Measurements from ENCODE around the gene TADA3. TPM values are rescaled to one million over a fixed set of nuclear protein-coding genes. Genes with fewer than 3 reads are reported as not detected.
A peak's percentile ranks its signal among the peaks of the same experiment; 100 is the strongest.

The TADA3 gene
- total RNA-seq (10 to 100 TPM; 32.5 to 63.1 TPM), polyA plus RNA-seq (ENCODE audit: insufficient read length in 2 of 2) (10 to 100 TPM; 80.2 to 88.3 TPM)
- long read RNA-seq, donor 1, transcript TADA3-201 (9 exons, 2,355 nt), result major isoform, 31 of 214 reads
- long read RNA-seq, donor 1, partial matches to known transcripts, result 180 of 214 reads
- long read RNA-seq, donor 1, other reads (novel, unspliced or antisense), result 0 of 214 reads
- long read RNA-seq, donor 2, transcript TADA3-205 (5 exons, 1,868 nt), result minor isoform, 5 of 61 reads
- long read RNA-seq, donor 2, transcript TADA3-201 (9 exons, 2,355 nt), result major isoform, 11 of 61 reads
- long read RNA-seq, donor 2, partial matches to known transcripts, result 9 of 61 reads
- long read RNA-seq, donor 2, other reads (novel, unspliced or antisense), result 36 of 61 reads
- long read RNA-seq, donor 3, transcript TADA3-205 (5 exons, 1,868 nt), result minor isoform, 8 of 22 reads
- long read RNA-seq, donor 3, transcript TADA3-201 (9 exons, 2,355 nt), result major isoform, 13 of 22 reads
- long read RNA-seq, donor 3, partial matches to known transcripts, result 0 of 22 reads
- long read RNA-seq, donor 3, other reads (novel, unspliced or antisense), result 0 of 22 reads
- long read RNA-seq, donor 4, transcript TADA3-201 (9 exons, 2,355 nt), result major isoform, 31 of 218 reads
- long read RNA-seq, donor 4, transcript TADA3-205 (5 exons, 1,868 nt), result minor isoform, 10 of 218 reads
- long read RNA-seq, donor 4, partial matches to known transcripts, result 83 of 218 reads
- long read RNA-seq, donor 4, other reads (novel, unspliced or antisense), result 93 of 218 reads

- Histone ChIP-seq H3K27ac (ENCODE audit: low read depth, low read length) (peak within 1 kb of the TSS; percentile 97), H3K4me3 (ENCODE audit: low read depth, low read length) (peak within 1 kb of the TSS; percentile 93), H3K36me3 (ENCODE audit: control insufficient read depth, insufficient read depth, low read length) (peaks cover 44% of the 10 kb centered on the region), H3K9me3 (ENCODE audit: control insufficient read depth, insufficient read depth, low read length) (no peaks in the 10 kb centered on the region), H3K4me1 (ENCODE audit: control insufficient read depth, insufficient read depth, low read length) (peaks cover 12% of the 10 kb centered on the region), H3K27me3 (ENCODE audit: control insufficient read depth, insufficient read depth, low read length) (no peaks in the 10 kb centered on the region)
- under 1% methylated on average over 61 of the region's 65 CpGs for WGBS (ENCODE audit: insufficient coverage)
- DNase-seq (ENCODE audit: low read depth in 4 of 6, low spot score in 6 of 6), result peak; percentile 89 to 99 (median 96)
Measured at GRCh38 chr3:9792405-9793160, at the start of gene TADA3, which contains the start of gene ARPC4. Gene TADA3 (minus strand): TSS chr3:9792473. CDS start chr3:9791466, 1,007 bp downstream. Gene ARPC4 (plus strand): TSS chr3:9793082. CDS start chr3:9793122, 40 bp downstream.

GRCh38 chr3:9841015-9841414 lies 48.7 kb upstream of the TADA3 start:
- Histone ChIP-seq H3K27me3 (ENCODE audit: control insufficient read depth, insufficient read depth, low read length) (no peaks in the 10 kb centered on the region), H3K4me3 (ENCODE audit: low read depth, low read length) (no peak overlapping the region), H3K4me1 (ENCODE audit: control insufficient read depth, insufficient read depth, low read length) (peaks cover 10% of the 10 kb centered on the region), H3K27ac (ENCODE audit: low read depth, low read length) (no peak overlapping the region), H3K9me3 (ENCODE audit: control insufficient read depth, insufficient read depth, low read length) (no peaks in the 10 kb centered on the region), H3K36me3 (ENCODE audit: control insufficient read depth, insufficient read depth, low read length) (peaks cover 42% of the 10 kb centered on the region)
- DNase-seq (ENCODE audit: low read depth in 4 of 6, low spot score in 6 of 6), result no peak
- 80% methylated on average over 3 of the region's 8 CpGs for WGBS (ENCODE audit: insufficient coverage)

GRCh38 chr3:9838856-9839255 lies 46.6 kb upstream of the TADA3 start:
- no peaks in the 10 kb centered on the region for H3K27me3 ChIP-seq (ENCODE audit: control insufficient read depth, insufficient read depth, low read length)
- peaks cover 10% of the 10 kb centered on the region for H3K4me1 ChIP-seq (ENCODE audit: control insufficient read depth, insufficient read depth, low read length)
- no peak overlapping the region for H3K4me3 ChIP-seq (ENCODE audit: low read depth, low read length)
- WGBS (ENCODE audit: insufficient coverage), result 89% methylated on average over 4 of the region's 4 CpGs
- peaks cover 63% of the 10 kb centered on the region for H3K36me3 ChIP-seq (ENCODE audit: control insufficient read depth, insufficient read depth, low read length)
- H3K27ac ChIP-seq (ENCODE audit: low read depth, low read length), result no peak overlapping the region
- no peak for DNase-seq (ENCODE audit: low read depth in 4 of 6, low spot score in 6 of 6)
- H3K9me3 ChIP-seq (ENCODE audit: control insufficient read depth, insufficient read depth, low read length), result no peaks in the 10 kb centered on the region

GRCh38 chr3:9837701-9838582 lies 45.7 kb upstream of the TADA3 start:
- peaks cover 4% of the 10 kb centered on the region for H3K4me1 ChIP-seq (ENCODE audit: control insufficient read depth, insufficient read depth, low read length)
- H3K4me3 ChIP-seq (ENCODE audit: low read depth, low read length), result no peak overlapping the region
- 89% methylated on average over 9 of the region's 12 CpGs for WGBS (ENCODE audit: insufficient coverage)
- no peak overlapping the region for H3K27ac ChIP-seq (ENCODE audit: low read depth, low read length)
- DNase-seq (ENCODE audit: low read depth in 4 of 6, low spot score in 6 of 6), result no peak
- peaks cover 70% of the 10 kb centered on the region for H3K36me3 ChIP-seq (ENCODE audit: control insufficient read depth, insufficient read depth, low read length)
- no peaks in the 10 kb centered on the region for H3K9me3 ChIP-seq (ENCODE audit: control insufficient read depth, insufficient read depth, low read length)
- H3K27me3 ChIP-seq (ENCODE audit: control insufficient read depth, insufficient read depth, low read length), result no peaks in the 10 kb centered on the region

DNA sequence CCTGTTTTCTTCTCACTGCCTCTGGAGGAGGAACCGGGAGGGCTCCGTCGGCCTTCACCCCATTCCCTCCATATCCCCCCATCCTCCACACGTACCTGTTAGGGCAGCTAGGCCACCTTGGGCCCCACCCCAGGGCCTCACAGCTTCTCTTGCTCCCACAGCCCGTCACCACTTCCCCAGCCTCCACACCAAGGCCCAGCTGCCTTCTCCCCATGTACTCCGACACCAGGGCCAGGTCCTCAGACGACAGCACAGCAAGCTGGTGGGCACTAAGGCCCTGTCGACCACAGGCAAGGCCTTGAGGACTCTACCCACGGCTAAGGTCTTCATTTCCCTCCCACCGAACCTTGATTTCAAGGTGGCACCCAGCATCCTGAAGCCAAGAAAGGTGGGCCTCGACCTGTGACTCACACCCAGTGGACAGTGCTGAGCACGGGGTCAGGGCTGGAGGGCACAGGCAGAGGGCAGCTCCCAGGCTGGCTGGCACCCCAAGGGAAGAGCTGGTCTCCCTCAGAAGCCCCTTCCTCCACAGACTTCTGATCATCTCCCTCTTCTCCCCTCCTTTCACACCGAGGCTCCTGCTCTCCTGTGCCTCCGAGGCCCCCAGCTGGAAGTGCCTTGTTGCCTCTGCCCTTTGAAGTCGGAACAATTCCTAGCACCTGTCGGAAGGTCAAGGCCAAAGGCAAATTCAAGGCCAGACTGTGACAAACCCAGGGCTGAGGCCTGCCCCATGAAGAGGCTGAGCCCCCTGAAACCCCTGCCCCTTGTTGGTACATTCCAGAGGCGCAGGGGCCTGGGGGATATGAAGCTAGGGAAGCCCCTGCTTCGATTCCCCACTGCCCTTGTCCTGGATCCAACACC lies 42.5 kb upstream of the TADA3 start:
- Histone ChIP-seq H3K9me3 (ENCODE audit: control insufficient read depth, insufficient read depth, low read length) (no peaks in the 10 kb centered on the region), H3K4me1 (ENCODE audit: control insufficient read depth, insufficient read depth, low read length) (no peaks in the 10 kb centered on the region), H3K4me3 (ENCODE audit: low read depth, low read length) (no peak overlapping the region), H3K27ac (ENCODE audit: low read depth, low read length) (no peak overlapping the region), H3K27me3 (ENCODE audit: control insufficient read depth, insufficient read depth, low read length) (no peaks in the 10 kb centered on the region), H3K36me3 (ENCODE audit: control insufficient read depth, insufficient read depth, low read length) (peaks cover 62% of the 10 kb centered on the region)
- DNase-seq (ENCODE audit: low read depth in 4 of 6, low spot score in 6 of 6), result no peak
- WGBS (ENCODE audit: insufficient coverage), result 72% methylated on average over 16 of the region's 18 CpGs

DNA sequence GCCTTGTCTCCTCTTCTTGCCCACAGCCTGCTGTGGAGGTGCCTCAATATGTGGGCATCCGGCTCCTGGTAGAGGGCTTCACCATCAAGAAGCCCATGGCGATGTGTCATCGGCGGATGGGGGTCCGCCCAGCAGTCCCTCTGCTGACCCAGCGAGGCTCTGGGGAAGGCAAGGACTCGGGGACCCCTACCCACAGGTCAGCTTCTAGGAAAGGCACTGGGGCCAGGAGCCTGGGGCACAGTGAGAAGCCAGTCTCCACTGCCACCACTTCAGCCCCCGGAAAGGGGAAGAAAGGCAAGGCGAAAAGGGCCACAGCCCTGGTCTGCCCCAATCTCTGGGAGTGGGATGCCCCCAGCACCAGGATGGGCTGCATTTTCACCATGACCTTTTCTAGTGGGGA lies 40.8 kb upstream of the TADA3 start:
- Histone ChIP-seq H3K4me1 (ENCODE audit: control insufficient read depth, insufficient read depth, low read length) (no peaks in the 10 kb centered on the region), H3K27me3 (ENCODE audit: control insufficient read depth, insufficient read depth, low read length) (no peaks in the 10 kb centered on the region), H3K27ac (ENCODE audit: low read depth, low read length) (no peak overlapping the region), H3K36me3 (ENCODE audit: control insufficient read depth, insufficient read depth, low read length) (peaks cover 53% of the 10 kb centered on the region), H3K9me3 (ENCODE audit: control insufficient read depth, insufficient read depth, low read length) (no peaks in the 10 kb centered on the region), H3K4me3 (ENCODE audit: low read depth, low read length) (no peak overlapping the region)
- no peak for DNase-seq (ENCODE audit: low read depth in 4 of 6, low spot score in 6 of 6)
- WGBS (ENCODE audit: insufficient coverage), result 97% methylated on average over 9 of the region's 9 CpGs

DNA sequence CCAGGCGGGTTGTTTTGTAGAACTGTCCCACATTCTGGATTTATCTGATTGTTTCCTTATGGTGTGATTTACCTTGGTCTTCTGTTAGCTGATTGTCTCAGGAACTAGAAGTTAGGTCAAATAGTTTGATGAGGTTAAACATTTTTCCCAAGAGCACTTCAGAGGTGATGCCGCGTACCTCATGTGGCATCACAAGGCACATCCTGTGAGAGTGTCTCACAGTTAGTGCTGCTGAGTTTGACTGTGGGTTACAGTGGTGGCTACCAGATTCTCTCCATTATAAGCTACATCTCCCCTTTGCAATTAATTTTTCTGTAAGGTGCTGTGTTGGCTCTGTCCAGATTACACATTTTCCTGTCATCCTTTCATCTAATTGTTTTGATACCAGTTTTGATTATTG lies 39.0 kb upstream of the TADA3 start:
- peaks cover 56% of the 10 kb centered on the region for H3K36me3 ChIP-seq (ENCODE audit: control insufficient read depth, insufficient read depth, low read length)
- WGBS (ENCODE audit: insufficient coverage), result 100% methylated on average over 2 of the region's 3 CpGs
- H3K27ac ChIP-seq (ENCODE audit: low read depth, low read length), result no peak overlapping the region
- no peak overlapping the region for H3K4me3 ChIP-seq (ENCODE audit: low read depth, low read length)
- H3K9me3 ChIP-seq (ENCODE audit: control insufficient read depth, insufficient read depth, low read length), result no peaks in the 10 kb centered on the region
- no peaks in the 10 kb centered on the region for H3K27me3 ChIP-seq (ENCODE audit: control insufficient read depth, insufficient read depth, low read length)
- no peak for DNase-seq (ENCODE audit: low read depth in 4 of 6, low spot score in 6 of 6)
- H3K4me1 ChIP-seq (ENCODE audit: control insufficient read depth, insufficient read depth, low read length), result no peaks in the 10 kb centered on the region

Data from spinal cord (tissue), 10 donors.